Keratinocyte (primary cell): ENCODE measurements around the gene FEM1B. TPM values are rescaled to one million over a fixed set of nuclear protein-coding genes. Genes with fewer than 3 reads are reported as not detected.

Experiments used
- DNase-seq: peaks from one replicate; pipeline ENCODE4 v3.0.0-alpha.2; 2011; ENCODE audit warnings: low read depth, missing footprints, low spot score
- FAIRE-seq: peaks from 2 replicates; lab custom pipeline; 2011; peaks lifted over from hg19 to GRCh38; lab: Jason Lieb, UNC
- H2AFZ ChIP-seq: 2 replicates; pipeline ENCODE4 v1.6.0; 2012; ENCODE audit warnings: low read length, control low read depth, inconsistent platforms; ENCODE audit not compliant: control insufficient read depth
- H3K27ac ChIP-seq: 2 replicates; pipeline ENCODE4 v1.5.1; 2011; ENCODE audit warnings: low read length; ENCODE audit not compliant: control insufficient read depth, insufficient read depth
- H3K27me3 ChIP-seq: 3 replicates; pipeline ENCODE4 v1.6.0; 2011; ENCODE audit warnings: low read length; ENCODE audit not compliant: control insufficient read depth, insufficient read depth; ENCODE audit errors: extremely low read depth
- H3K36me3 ChIP-seq, 2 experiments: 2 replicates in 1 of 2; 3 replicates in 1 of 2; pipeline ENCODE4 v1.5.1; 2011; ENCODE audit warnings: low read length in 2 of 2, mild to moderate bottlenecking in 1 of 2; ENCODE audit not compliant: control insufficient read depth in 2 of 2, insufficient read depth in 2 of 2; ENCODE audit errors: extremely low read depth in 1 of 2
- H3K4me1 ChIP-seq: 3 replicates; pipeline ENCODE4 v1.5.1; 2011; ENCODE audit warnings: low read length; ENCODE audit not compliant: control insufficient read depth, insufficient read depth; ENCODE audit errors: extremely low read depth
- H3K4me2 ChIP-seq: 3 replicates; pipeline ENCODE4 v1.6.0; 2011; ENCODE audit warnings: low read depth, low read length; ENCODE audit not compliant: control insufficient read depth, insufficient read depth; ENCODE audit errors: extremely low read depth
- H3K4me3 ChIP-seq, 3 experiments: fragments of 200-600 bp in 1 of 3; sonication (generic) in 1 of 3; 2 replicates in 2 of 3; 3 replicates in 1 of 3; pipeline ENCODE4 v1.5.1; 2011 to 2016; ENCODE audit warnings: low read length in 3 of 3, mild to moderate bottlenecking in 3 of 3, control low read depth in 2 of 3, inconsistent platforms in 1 of 3, low read depth in 1 of 3, mixed read lengths in 1 of 3, mixed run types in 1 of 3, moderate library complexity in 1 of 3; ENCODE audit not compliant: control insufficient read depth in 2 of 3, insufficient read depth in 2 of 3; ENCODE audit errors: extremely low read depth in 1 of 3
- H3K79me2 ChIP-seq: 2 replicates; pipeline ENCODE4 v1.6.0; 2012; ENCODE audit warnings: low read length; ENCODE audit not compliant: control insufficient read depth, insufficient read depth
- H3K9ac ChIP-seq: 3 replicates; pipeline ENCODE4 v1.6.0; 2011; ENCODE audit warnings: low read length; ENCODE audit not compliant: control insufficient read depth, insufficient read depth; ENCODE audit errors: extremely low read depth
- H3K9me1 ChIP-seq: 3 replicates; pipeline ENCODE4 v1.6.0; 2011; ENCODE audit warnings: low read length; ENCODE audit not compliant: control insufficient read depth, insufficient read depth; ENCODE audit errors: extremely low read depth
- H3K9me3 ChIP-seq: 2 replicates; pipeline ENCODE4 v1.5.1; 2012; ENCODE audit warnings: low read depth, low read length; ENCODE audit not compliant: control insufficient read depth
- H4K20me1 ChIP-seq: 3 replicates; pipeline ENCODE4 v1.6.0; 2011; ENCODE audit warnings: low read length; ENCODE audit not compliant: control insufficient read depth, insufficient read depth; ENCODE audit errors: extremely low read depth
- CTCF ChIP-seq, 3 experiments: IDR thresholded peaks in 1 of 3; conservative IDR thresholded peaks in 1 of 3; optimal IDR thresholded peaks in 1 of 3; 2 replicates in 2 of 3; 3 replicates in 1 of 3; pipeline versions ENCODE3 to v1.5.1; 2011; ENCODE audit warnings: low read length in 3 of 3, mild to moderate bottlenecking in 3 of 3, moderate library complexity in 2 of 3, control low read depth in 1 of 3, inconsistent platforms in 1 of 3; ENCODE audit not compliant: insufficient read depth in 2 of 3; ENCODE audit errors: extremely low read depth in 1 of 3
- EZH2 ChIP-seq: IDR thresholded peaks from one replicate; pipeline ENCODE4 v1.6.1; 2012; ENCODE audit warnings: inconsistent platforms, mild to moderate bottlenecking, low read length, moderate library complexity
- dilution Hi-C: fragments of 300-500 bp; cut with MboI; formaldehyde crosslinking; loops from one replicate; pipeline ENCODE4 v1.7.0; 2020; ENCODE audit warnings: low sequenced_read_pairs; ENCODE audit not compliant: extremely low pct_ligation_motif_present
- polyA plus RNA-seq, 5 experiments: library from polyadenylated mRNA; depleted of rRNA in 3 of 5; stranded (reverse) in 3 of 5; stranded (forward) in 1 of 5; unstranded in 1 of 5; fragments of >200 nt; gene quantifications; 1 replicate in 1 of 5; 2 replicates in 3 of 5; 3 replicates in 1 of 5; pipeline versions ENCODE4 v1.2.1 to v1.2.3, GENCODE V29; 2011 to 2012; ENCODE audit warnings: missing spikeins in 2 of 5, low read depth in 1 of 5, low replicate concordance in 1 of 5

FEM1B gene
- polyA plus RNA-seq, 1 donor (not counting 4 experiments of a cell fraction or from before 2014, with no cell fraction given), result 92.6 TPM

DNA sequence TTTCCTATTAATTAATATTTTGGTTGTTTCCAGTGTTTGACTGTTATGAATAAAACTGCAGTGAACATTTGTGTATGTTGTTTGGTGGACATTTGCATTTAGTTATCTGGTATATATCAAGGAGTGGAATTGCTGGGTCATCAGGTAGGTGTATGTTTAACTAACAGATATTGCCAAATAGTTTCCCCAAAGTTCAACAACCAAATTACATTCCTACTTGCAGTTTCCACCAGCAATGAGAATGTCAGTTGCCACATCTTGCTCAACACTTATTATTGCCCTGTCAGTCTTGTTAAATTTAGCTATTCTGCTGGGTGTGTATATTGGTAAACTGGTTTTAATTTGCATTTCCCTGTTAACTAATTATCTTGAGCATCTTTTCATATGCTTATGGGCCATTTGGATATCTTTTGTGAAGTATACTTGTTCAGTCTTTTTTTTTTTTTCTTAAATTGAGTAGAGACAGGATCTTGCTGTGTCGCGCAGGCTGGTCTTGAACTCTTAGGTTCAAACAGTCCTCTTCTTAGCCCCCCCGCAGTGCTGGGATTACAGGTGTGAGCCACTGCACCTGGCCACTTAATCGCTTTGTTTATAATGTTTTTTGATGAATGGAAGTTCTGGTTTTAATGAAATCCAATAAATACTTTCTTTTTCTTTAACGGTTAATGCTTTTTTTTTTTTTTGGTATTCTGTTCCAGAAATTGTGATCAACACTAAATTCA, 7.9 kb downstream of the FEM1B start:
- Histone ChIP-seq H3K27ac (peak overlapping the region; percentile 8), H3K9me1 (no peaks in the 10 kb centered on the region), H3K4me2 (peak overlapping the region; percentile 28), H2AFZ (no peak overlapping the region), H3K79me2 (peaks cover 99% of the 10 kb centered on the region), H3K9ac (no peak overlapping the region), H3K36me3 (peaks cover 11 to 18% of the 10 kb centered on the region in 2 experiments), H4K20me1 (peaks cover 26% of the 10 kb centered on the region), H3K27me3 (no peaks in the 10 kb centered on the region), H3K9me3 (no peaks in the 10 kb centered on the region), H3K4me1 (peaks cover 40% of the 10 kb centered on the region), H3K4me3 (no peak overlapping the region)
- TF ChIP-seq CTCF (optimal IDR thresholded peaks at IDR 0.05 in 1 of 3, IDR thresholded peaks at IDR 0.05 in 1 of 3, conservative IDR thresholded peaks at IDR 0.05 in 1 of 3; ENCODE audit: extremely low read depth in 1 of 3, insufficient read depth in 2 of 3, low read length in 3 of 3), result no peak
- no peak for TF ChIP-seq EZH2
- DNase-seq (no peak), FAIRE-seq (no peak)
- dilution Hi-C loops, result no loop called here

DNA sequence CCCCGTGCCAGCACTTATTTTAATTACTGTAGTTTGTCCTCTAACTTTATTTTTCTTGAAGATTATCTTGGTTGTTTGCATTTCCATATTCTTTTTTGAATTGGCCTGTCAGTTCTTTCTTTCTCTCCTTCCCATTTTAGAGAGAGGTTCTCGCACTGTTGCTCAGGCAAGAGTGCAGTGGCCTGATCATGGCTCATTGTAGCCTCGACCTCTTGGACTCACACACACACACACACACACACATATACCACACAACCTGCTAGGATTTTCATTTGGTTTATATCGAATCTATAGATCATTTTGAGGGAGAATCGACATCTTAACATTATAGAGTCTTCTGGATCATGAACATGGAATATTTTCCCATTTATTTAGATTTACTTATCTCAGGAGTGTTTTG, 8.7 kb downstream of the FEM1B start:
- H3K4me2 ChIP-seq, result no peak overlapping the region
- no peak overlapping the region for H3K27ac ChIP-seq
- dilution Hi-C loops, result no loop called here
- H3K4me1 ChIP-seq, result peaks cover 35% of the 10 kb centered on the region
- H3K36me3 ChIP-seq, result peaks cover 13 to 27% of the 10 kb centered on the region in 2 experiments
- TF ChIP-seq CTCF (optimal IDR thresholded peaks at IDR 0.05 in 1 of 3, IDR thresholded peaks at IDR 0.05 in 1 of 3, conservative IDR thresholded peaks at IDR 0.05 in 1 of 3; ENCODE audit: extremely low read depth in 1 of 3, insufficient read depth in 2 of 3, low read length in 3 of 3), result no peak
- TF ChIP-seq EZH2, result no peak
- H3K27me3 ChIP-seq, result no peaks in the 10 kb centered on the region
- H3K9ac ChIP-seq, result no peak overlapping the region
- H3K79me2 ChIP-seq, result peaks cover 99% of the 10 kb centered on the region
- H3K4me3 ChIP-seq, result no peak overlapping the region
- peaks cover 27% of the 10 kb centered on the region for H4K20me1 ChIP-seq
- H3K9me1 ChIP-seq, result no peaks in the 10 kb centered on the region
- no peak for FAIRE-seq
- H2AFZ ChIP-seq, result no peak overlapping the region
- no peaks in the 10 kb centered on the region for H3K9me3 ChIP-seq
- no peak for DNase-seq
